HFFc6 (cell line): ENCODE measurements around the gene POLR2E. TPM values are rescaled to one million over a fixed set of nuclear protein-coding genes. Genes with fewer than 3 reads are reported as not detected.

ENCODE experiments used
- DNase-seq: peaks from one replicate; pipeline ENCODE4 v3.0.0-alpha.2; 2018
- H3K27ac Mint-ChIP-seq: 2 replicates; pipeline ENCODE4 v1.8.0; 2020; ENCODE audit warnings: mild to moderate bottlenecking, mixed read lengths
- H3K27me3 Mint-ChIP-seq: 2 replicates; pipeline ENCODE4 v1.8.0; 2021; ENCODE audit warnings: mild to moderate bottlenecking, moderate library complexity, mixed read lengths; ENCODE audit not compliant: insufficient read depth
- H3K36me3 Mint-ChIP-seq: 2 replicates; pipeline ENCODE4 v1.8.0; 2021; ENCODE audit warnings: low read depth, mixed read lengths
- H3K4me1 Mint-ChIP-seq: 2 replicates; pipeline ENCODE4 v1.8.0; 2020; ENCODE audit warnings: low read depth, mixed read lengths
- H3K4me3 Mint-ChIP-seq: 2 replicates; pipeline ENCODE4 v1.8.0; 2020; ENCODE audit warnings: mild to moderate bottlenecking, moderate library complexity, mixed read lengths
- H3K9me3 Mint-ChIP-seq: 2 replicates; pipeline ENCODE4 v1.8.0; 2020; ENCODE audit warnings: mild to moderate bottlenecking, mixed read lengths
- CTCF ChIP-seq: fragments of 200-600 bp; sonication (generic); IDR thresholded peaks from 2 replicates; pipeline ENCODE4 v1.5.0; 2021; ENCODE audit warnings: antibody characterized with exemption, mild to moderate bottlenecking
- total RNA-seq, 6 experiments: library from RNA; stranded (reverse); fragmentation: NEBNext Ultra II Directional; extraction: Animal tissue kit (Norgen Biotek cat#: 25700); gene quantifications; 2 replicates in 1 of 6; 3 replicates in 5 of 6; pipeline ENCODE4 v1.2.3, GENCODE V29; 2021

POLR2E gene
- total RNA-seq, 6 experiments from 2014 or later, result 224 to 289 (median 250) TPM

- H3K27ac Mint-ChIP-seq, result no peak overlapping the region
- peak overlapping the region; percentile 97 for H3K4me3 Mint-ChIP-seq
- TF ChIP-seq CTCF, result no peak
- no peak for DNase-seq
- H3K27me3 Mint-ChIP-seq, result no peaks in the 10 kb centered on the region; the same call in none of the 2 replicates
- H3K36me3 Mint-ChIP-seq, result no peaks in the 10 kb centered on the region
- H3K4me1 Mint-ChIP-seq, result peaks cover 23% of the 10 kb centered on the region
- H3K9me3 Mint-ChIP-seq, result no peaks in the 10 kb centered on the region
Measured at GRCh38 chr19:1093330-1093729, 1.8 kb downstream of the POLR2E start.

GRCh38 chr19:1091544-1092175, 3.5 kb downstream of the POLR2E start:
- H3K4me1 Mint-ChIP-seq, result peaks cover 15% of the 10 kb centered on the region
- DNase-seq, result no peak
- H3K27me3 Mint-ChIP-seq, result no peaks in the 10 kb centered on the region; the same call in none of the 2 replicates
- no peaks in the 10 kb centered on the region for H3K9me3 Mint-ChIP-seq
- H3K27ac Mint-ChIP-seq, result no peak overlapping the region
- H3K4me3 Mint-ChIP-seq, result no peak overlapping the region
- no peaks in the 10 kb centered on the region for H3K36me3 Mint-ChIP-seq
- no peak for TF ChIP-seq CTCF

GRCh38 chr19:1090731-1091543, 4.2 kb downstream of the POLR2E start:
- Mint-ChIP-seq H3K36me3 (no peaks in the 10 kb centered on the region), H3K27me3 (no peaks in the 10 kb centered on the region; the same call in none of the 2 replicates), H3K4me3 (no peak overlapping the region), H3K4me1 (peaks cover 14% of the 10 kb centered on the region), H3K9me3 (no peaks in the 10 kb centered on the region), H3K27ac (no peak overlapping the region)
- no peak for TF ChIP-seq CTCF
- DNase-seq, result no peak

GRCh38 chr19:1089891-1090290, 5.3 kb downstream of the POLR2E start:
- no peaks in the 10 kb centered on the region for H3K36me3 Mint-ChIP-seq
- no peaks in the 10 kb centered on the region for H3K9me3 Mint-ChIP-seq
- H3K27ac Mint-ChIP-seq, result no peak overlapping the region
- H3K27me3 Mint-ChIP-seq, result no peaks in the 10 kb centered on the region; the same call in none of the 2 replicates
- no peak for TF ChIP-seq CTCF
- DNase-seq, result no peak
- no peak overlapping the region for H3K4me3 Mint-ChIP-seq
- H3K4me1 Mint-ChIP-seq, result peaks cover 7% of the 10 kb centered on the region; the same call in 1 of the 2 replicates

GRCh38 chr19:1089126-1089771, 5.9 kb downstream of the POLR2E start:
- no peak for TF ChIP-seq CTCF
- no peaks in the 10 kb centered on the region; the same call in none of the 2 replicates for H3K27me3 Mint-ChIP-seq
- H3K4me3 Mint-ChIP-seq, result no peak overlapping the region
- H3K27ac Mint-ChIP-seq, result no peak overlapping the region
- H3K9me3 Mint-ChIP-seq, result no peaks in the 10 kb centered on the region
- DNase-seq, result no peak
- H3K36me3 Mint-ChIP-seq, result no peaks in the 10 kb centered on the region
- H3K4me1 Mint-ChIP-seq, result peaks cover 7% of the 10 kb centered on the region; the same call in 1 of the 2 replicates
